ENCODE results near the gene DENND2C. TPM values are rescaled to one million over a fixed set of nuclear protein-coding genes. Genes with fewer than 3 reads are reported as not detected.
"Not testable (repeated sequence)": the region's sequence is repeated elsewhere in the genome, so short reads cannot be mapped to it uniquely, and the experiment has no call there.

Gene DENND2C
- polyA plus RNA-seq, 1 experiment = 0.45 TPM

- Histone ChIP-seq H3K27me3 (ENCODE audit: control insufficient read depth, insufficient read depth, low read length) (no peaks in the 10 kb centered on the region), H3K4me3 (ENCODE audit: low read depth, low read length) (no peak overlapping the region), H3K36me3 (ENCODE audit: control insufficient read depth, insufficient read depth, low read length) (no peaks in the 10 kb centered on the region)
- ChIA-PET CTCF (interaction anchor here (0.5 to 0.8 kb wide), 3 partner anchors 16 to 238 kb away, joined by 3 read pairs; no protein-coding TSS in a partner anchor), POLR2A (no interaction called here)
- DNase-seq (ENCODE audit: low read depth) = no peak
- no peak for TF ChIP-seq CTCF (IDR thresholded peaks at IDR 0.05; ENCODE audit: insufficient read depth, low read depth, low read length)
Observed at GRCh38 chr1:114585231-114585630, 84.6 kb downstream of the DENND2C start.

- Histone ChIP-seq H3K27me3 (ENCODE audit: control insufficient read depth, insufficient read depth, low read length) (no peaks in the 10 kb centered on the region), H3K36me3 (ENCODE audit: control insufficient read depth, insufficient read depth, low read length) (peaks cover 2% of the 10 kb centered on the region), H3K4me3 (ENCODE audit: low read depth, low read length) (peak within 1 kb of the TSS; percentile 54)
- TF ChIP-seq CTCF (IDR thresholded peaks at IDR 0.05; ENCODE audit: insufficient read depth, low read depth, low read length) = no peak
- CTCF ChIA-PET = interaction anchor here (1.2 to 1.5 kb wide), 2 partner anchors 235 to 236 kb away, joined by 3 read pairs; no protein-coding TSS in a partner anchor
- POLR2A ChIA-PET = no interaction called here
- peak; percentile 93 for DNase-seq (ENCODE audit: low read depth)
Observed at GRCh38 chr1:114581335-114582287, 88.2 kb downstream of the DENND2C start, which contains the start of gene BCAS2. TSS of gene BCAS2 (minus strand) at chr1:114581615. CDS start at chr1:114581591, 24 bp downstream.

- POLR2A ChIA-PET = no interaction called here
- peaks cover 6% of the 10 kb centered on the region for H3K36me3 ChIP-seq (ENCODE audit: control insufficient read depth, insufficient read depth, low read length)
- TF ChIP-seq CTCF (IDR thresholded peaks at IDR 0.05; ENCODE audit: insufficient read depth, low read depth, low read length) = no peak
Observed at GRCh38 chr1:114574365-114574764, 95.5 kb downstream of the DENND2C start.

GRCh38 chr1:114564141-114564540 lies 105.7 kb downstream of the DENND2C start:
- ChIA-PET CTCF (no interaction called here), POLR2A (no interaction called here)

More at GRCh38 chr1:114574365-114574764, 95.5 kb downstream of the DENND2C start:
- H3K4me3 ChIP-seq (ENCODE audit: low read depth, low read length) = no peak overlapping the region
- CTCF ChIA-PET = no interaction called here
- no peaks in the 10 kb centered on the region for H3K27me3 ChIP-seq (ENCODE audit: control insufficient read depth, insufficient read depth, low read length)
- DNase-seq (ENCODE audit: low read depth) = no peak

GRCh38 chr1:114562978-114563510 lies 106.8 kb downstream of the DENND2C start:
- CTCF ChIA-PET; H3K36me3 ChIP-seq (ENCODE audit: control insufficient read depth, insufficient read depth, low read length); H3K27me3 ChIP-seq (ENCODE audit: control insufficient read depth, insufficient read depth, low read length); POLR2A ChIA-PET; DNase-seq (ENCODE audit: low read depth); H3K4me3 ChIP-seq (ENCODE audit: low read depth, low read length): not testable (repeated sequence)

More at GRCh38 chr1:114564141-114564540, 105.7 kb downstream of the DENND2C start:
- Histone ChIP-seq H3K27me3 (ENCODE audit: control insufficient read depth, insufficient read depth, low read length) (no peaks in the 10 kb centered on the region), H3K36me3 (ENCODE audit: control insufficient read depth, insufficient read depth, low read length) (peaks cover 9% of the 10 kb centered on the region), H3K4me3 (ENCODE audit: low read depth, low read length) (no peak overlapping the region)
- no peak for TF ChIP-seq CTCF (IDR thresholded peaks at IDR 0.05; ENCODE audit: insufficient read depth, low read depth, low read length)
- DNase-seq (ENCODE audit: low read depth) = no peak
